GM18861 (cell line): ENCODE data around the gene DOK7.

ENCODE experiments used
- ATAC-seq: cut with Tn5 transposase; IDR thresholded peaks from one replicate; pipeline ENCODE4 v1.9.1; 2021; ENCODE audit not compliant: unreplicated experiment

DOK7 gene

GRCh38 chr4:3427706-3428446 is 35.2 kb upstream of the DOK7 start:
- no peak for ATAC-seq

- no peak for ATAC-seq
Measured at GRCh38 chr4:3429651-3430050, 33.5 kb upstream of the DOK7 start.

- ATAC-seq = no peak
Measured at GRCh38 chr4:3430524-3430923, 32.6 kb upstream of the DOK7 start.

- ATAC-seq = no peak
Measured at GRCh38 chr4:3431446-3431993, 31.6 kb upstream of the DOK7 start.

GRCh38 chr4:3432381-3432790 is 30.7 kb upstream of the DOK7 start:
- ATAC-seq = no peak

GRCh38 chr4:3433138-3433869 is 29.8 kb upstream of the DOK7 start:
- ATAC-seq = no peak

GRCh38 chr4:3434881-3435685 is 28.0 kb upstream of the DOK7 start:
- no peak for ATAC-seq

GRCh38 chr4:3435686-3435956 is 27.5 kb upstream of the DOK7 start:
- no peak for ATAC-seq

- no peak for ATAC-seq
Measured at GRCh38 chr4:3436048-3436797, 26.9 kb upstream of the DOK7 start.

- ATAC-seq = no peak
Measured at GRCh38 chr4:3436798-3437581, 26.1 kb upstream of the DOK7 start.

- ATAC-seq = no peak
Measured at GRCh38 chr4:3437582-3437936, 25.5 kb upstream of the DOK7 start.

GRCh38 chr4:3437998-3438846 is 24.9 kb upstream of the DOK7 start:
- ATAC-seq = no peak

- ATAC-seq = no peak
Measured at GRCh38 chr4:3438847-3439180, 24.3 kb upstream of the DOK7 start.

- ATAC-seq = no peak
Measured at GRCh38 chr4:3439391-3439790, 23.7 kb upstream of the DOK7 start.

- ATAC-seq = no peak
Measured at GRCh38 chr4:3440011-3440410, 23.1 kb upstream of the DOK7 start.

GRCh38 chr4:3440979-3441500 is 22.1 kb upstream of the DOK7 start:
- ATAC-seq = no peak

- ATAC-seq = no peak
Measured at GRCh38 chr4:3441501-3442459, 21.3 kb upstream of the DOK7 start, which contains the start of gene HGFAC. TSS of gene HGFAC (plus strand) at chr4:3441968. CDS start at chr4:3442002, 34 bp downstream.

GRCh38 chr4:3442460-3442958 is 20.6 kb upstream of the DOK7 start:
- no peak for ATAC-seq
